Ovary (tissue), 3 donors: ENCODE data around the gene BTBD8.

Experiments
- CTCF ChIP-seq, 3 donors: fragments of 450-650 bp in 2 of 3; fragments of 200-600 bp in 1 of 3; IDR thresholded peaks; one replicate each; pipeline versions ENCODE4 v1.5.1 to v1.8.0; 2016 to 2022; ENCODE audit warnings: antibody characterized with exemption in 3 of 3, mild to moderate bottlenecking in 1 of 3
- EP300 ChIP-seq: sonication (generic); formaldehyde crosslinking; IDR thresholded peaks from one replicate; pipeline ENCODE4 v1.6.1; 2017; ENCODE audit warnings: antibody characterized with exemption
- POLR2A ChIP-seq: fragments of 450-650 bp; IDR thresholded peaks from one replicate; pipeline ENCODE4 v1.6.1; 2017; ENCODE audit warnings: antibody characterized with exemption, mild to moderate bottlenecking, moderate library complexity
- donor health status: DM: no; HTN: no; CAD: no.

DNA sequence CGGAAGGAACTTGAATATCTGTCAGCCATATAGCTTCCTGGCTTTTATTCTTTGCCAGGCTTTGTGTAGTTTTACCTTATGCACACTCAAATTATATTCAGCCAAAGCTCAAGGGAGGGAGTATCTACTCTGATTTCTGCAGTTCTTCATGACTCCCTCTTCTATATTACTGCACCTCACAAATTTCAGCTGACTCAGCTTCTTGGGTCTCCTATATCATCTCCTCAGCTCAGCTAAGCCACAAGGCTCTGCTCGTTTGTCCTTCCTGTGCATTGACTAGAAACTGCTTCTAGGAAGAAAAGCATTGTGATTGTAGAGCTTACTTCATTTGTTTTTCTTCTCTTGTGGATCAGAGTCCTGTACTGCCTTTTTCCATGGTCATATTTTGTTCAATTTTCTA, 37.4 kb downstream of the BTBD8 start:
- no peak for TF ChIP-seq CTCF (IDR thresholded peaks at IDR 0.05)
- TF ChIP-seq POLR2A = no peak
- TF ChIP-seq EP300 = no peak
